NCI-H524 treated with DMSO at 0.1 percent for 48 hours (cell line): ENCODE data around the gene FOXP1.

Experiments used
- DNase-seq: peaks from one replicate; lab custom pipeline; 2025; lab: John Stamatoyannopoulos, UW

The FOXP1 gene

DNA sequence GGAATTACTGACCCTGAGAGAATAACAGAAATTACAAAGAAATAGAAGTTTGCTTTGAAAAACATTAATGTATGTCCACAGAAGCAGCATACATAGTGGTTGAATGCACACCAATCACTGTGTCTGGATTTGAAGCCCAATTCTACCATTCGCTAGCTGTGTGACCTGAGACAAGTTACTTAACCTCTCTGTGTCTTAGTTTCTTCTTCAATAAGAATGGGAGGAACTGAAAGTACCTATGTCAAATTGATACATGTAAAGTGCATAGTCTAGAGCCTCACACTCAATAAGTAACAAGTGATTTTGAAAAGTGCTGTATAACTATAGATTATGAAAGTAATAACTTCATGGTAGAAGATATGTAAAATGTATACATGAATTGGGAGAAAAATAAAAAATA is 457.8 kb downstream of the FOXP1 start:
- DNase-seq, result no peak

DNA sequence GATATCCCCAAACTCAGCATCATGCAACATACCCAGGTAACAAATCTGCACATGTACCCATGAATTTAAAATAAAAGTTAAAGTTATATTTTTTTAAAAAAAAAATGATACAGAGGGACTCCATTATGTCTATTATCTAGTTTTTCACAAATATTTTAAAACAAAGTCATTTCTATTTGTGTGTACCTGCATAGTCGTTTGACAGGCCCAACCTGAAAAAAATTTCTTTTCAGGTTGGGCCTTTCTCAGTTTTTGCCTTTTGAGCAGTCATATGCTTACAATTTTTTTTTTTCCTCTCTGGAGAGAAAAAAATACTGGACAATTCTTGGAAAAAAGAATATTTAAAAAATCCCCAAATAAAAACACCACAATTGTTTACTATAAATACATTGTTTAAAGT is 459.5 kb downstream of the FOXP1 start:
- no peak for DNase-seq

DNA sequence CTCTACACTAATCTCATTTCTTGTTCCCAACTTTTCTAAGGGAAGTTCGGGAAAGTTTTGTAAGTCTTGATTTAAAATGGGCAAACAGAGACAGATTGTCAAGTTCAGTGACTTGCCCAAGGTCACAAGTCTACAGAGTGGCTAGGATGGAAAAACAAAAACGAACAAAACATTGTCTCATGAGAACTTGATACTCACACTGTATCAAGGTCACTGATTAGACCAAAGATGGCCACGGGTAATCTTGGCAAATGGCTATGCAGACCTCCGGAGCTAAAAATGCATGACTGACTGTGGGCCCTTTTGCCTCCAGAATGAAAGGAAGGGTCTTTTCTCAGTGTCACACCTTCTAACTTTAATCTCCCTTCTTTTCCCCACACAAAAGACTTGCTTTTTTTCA is 460.9 kb downstream of the FOXP1 start:
- no peak for DNase-seq

DNA sequence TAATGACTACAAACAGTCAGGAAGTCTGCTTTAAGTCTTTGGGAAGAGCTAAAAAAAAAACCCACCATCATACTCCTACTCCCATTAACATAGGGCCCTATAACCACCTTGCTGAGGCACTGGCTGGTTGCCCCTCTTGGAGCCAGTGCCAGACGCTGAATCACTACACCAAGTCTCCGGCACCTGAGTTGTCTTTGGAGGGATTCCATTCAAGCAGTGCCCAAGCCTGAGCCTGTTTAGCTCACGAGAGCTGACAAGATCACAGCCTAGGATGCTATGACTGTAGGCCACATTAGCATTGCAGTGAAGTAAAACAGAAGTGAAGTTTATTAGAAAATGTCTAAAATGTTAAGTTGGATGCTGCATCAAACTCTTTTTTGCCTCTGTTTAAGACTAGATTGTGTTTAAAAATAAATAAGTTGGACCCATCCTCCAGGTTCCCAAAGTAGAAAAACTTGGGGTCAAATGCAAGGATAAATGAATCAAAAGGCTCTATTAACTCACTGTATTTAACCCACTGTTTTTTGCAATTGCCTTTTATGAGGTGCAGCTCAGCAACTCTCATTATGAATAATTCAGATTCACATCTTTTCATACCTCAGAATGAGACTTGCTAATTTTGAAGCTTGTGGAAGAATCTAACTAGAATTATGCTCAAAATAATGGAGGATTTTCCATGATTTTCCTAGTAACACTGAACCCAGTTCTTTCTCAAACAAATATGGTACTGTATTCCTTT is 461.9 kb downstream of the FOXP1 start:
- no peak for DNase-seq

DNA sequence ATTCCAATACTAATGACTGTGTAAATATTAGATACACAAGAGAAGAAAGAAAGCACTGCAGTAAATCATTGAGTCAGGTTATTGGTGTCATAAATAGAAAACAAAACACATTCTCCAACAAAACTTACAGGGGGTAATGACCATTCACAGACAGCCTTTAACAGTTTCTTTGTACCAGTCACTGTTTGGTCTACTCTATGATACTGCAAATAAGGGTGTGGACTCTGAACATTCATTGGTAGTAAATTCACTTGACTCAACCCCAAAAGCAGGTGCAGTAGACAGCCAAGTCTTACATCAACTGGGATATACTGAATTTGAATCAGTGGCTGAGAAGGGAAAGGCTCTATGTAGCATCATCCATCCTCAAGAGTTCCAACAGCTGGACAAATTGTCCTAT is 463.5 kb downstream of the FOXP1 start:
- DNase-seq, result no peak

DNA sequence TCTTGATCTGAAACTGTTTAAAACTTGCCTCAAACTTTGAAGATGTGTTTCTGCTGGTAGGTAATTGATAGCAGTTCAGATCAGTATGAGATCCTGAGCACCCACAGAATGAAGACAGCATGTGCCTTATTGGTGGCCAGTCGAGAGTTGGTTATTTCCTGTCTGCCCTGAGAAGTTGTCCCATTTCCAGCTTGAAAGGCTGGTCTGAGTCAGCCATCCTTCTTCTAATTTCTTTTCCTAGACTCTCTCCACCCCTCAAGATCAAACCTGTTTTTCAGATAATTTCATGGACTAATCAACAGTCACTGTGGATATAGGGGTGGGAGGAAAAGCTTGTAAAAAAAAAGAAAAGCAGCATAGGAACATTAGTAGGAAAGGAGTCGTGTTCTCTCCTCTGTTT is 464.4 kb downstream of the FOXP1 start:
- no peak for DNase-seq

DNA sequence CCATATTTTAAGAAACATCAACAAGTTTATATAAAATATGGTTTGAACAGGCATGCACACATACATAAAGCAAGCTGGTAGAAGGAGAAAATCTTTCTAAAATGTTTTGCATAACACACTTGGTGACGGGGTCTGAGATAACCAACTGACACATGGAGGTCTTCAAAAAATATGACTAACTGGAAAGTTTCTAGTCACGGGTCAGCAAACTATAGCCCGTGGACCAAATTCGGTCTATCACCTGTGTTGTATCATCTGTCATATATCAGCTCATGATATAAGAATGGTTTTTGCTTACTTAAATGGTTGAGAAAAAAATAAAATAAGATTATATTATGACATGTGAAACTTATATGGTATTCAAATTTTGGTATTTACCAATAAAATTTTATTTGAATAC is 465.1 kb downstream of the FOXP1 start:
- no peak for DNase-seq

DNA sequence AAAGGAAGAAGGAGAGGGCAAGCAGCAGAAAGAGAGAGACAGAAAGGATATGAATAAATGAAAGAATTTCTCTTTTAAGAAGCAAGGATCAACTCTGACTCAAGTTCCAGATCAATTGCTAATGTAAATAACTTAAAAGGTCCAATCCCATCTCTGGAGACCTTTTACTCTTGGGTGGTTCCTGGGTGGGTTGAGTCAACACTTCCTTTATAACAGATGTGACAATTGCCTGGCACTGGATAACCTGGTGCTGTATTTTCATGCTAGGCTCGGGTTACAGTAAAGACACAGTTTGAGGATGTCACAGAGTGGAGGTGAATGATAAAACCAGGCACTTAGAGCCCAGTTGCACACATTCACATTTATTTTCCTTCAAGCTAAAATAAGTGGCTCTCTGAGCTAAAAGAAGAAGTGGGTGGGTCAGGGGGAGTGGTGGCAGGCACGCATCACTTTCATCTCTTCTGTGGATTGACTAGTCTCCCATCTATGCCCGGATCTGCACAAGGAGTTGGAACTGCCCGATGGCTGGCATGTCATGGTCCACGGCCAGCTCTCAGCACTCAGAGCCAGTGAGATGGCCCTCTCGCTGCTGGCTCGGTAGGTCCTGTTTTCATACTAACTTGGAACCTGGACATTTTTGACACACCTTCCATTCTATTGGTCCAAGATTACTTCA is 465.8 kb downstream of the FOXP1 start:
- DNase-seq, result no peak

DNA sequence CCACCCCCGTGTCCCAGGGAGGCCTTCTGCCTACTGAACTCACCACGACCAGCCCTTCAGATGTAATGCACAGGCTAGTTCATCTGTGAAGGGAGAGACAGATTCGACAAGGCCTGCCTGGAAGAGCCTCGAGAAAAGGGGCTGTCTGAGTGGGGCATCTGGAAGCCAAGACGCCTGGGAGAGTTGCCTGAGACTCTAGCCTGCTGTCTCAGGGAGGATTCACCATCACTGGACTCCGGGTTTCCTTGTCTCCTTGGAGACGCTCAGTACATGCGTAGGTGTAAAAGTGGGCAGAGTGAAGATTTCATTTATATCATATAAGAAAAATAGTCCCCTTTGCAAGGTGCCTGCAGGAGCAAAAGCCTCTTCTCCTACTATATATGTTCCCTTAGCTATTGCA is 468.9 kb downstream of the FOXP1 start:
- no peak for DNase-seq

DNA sequence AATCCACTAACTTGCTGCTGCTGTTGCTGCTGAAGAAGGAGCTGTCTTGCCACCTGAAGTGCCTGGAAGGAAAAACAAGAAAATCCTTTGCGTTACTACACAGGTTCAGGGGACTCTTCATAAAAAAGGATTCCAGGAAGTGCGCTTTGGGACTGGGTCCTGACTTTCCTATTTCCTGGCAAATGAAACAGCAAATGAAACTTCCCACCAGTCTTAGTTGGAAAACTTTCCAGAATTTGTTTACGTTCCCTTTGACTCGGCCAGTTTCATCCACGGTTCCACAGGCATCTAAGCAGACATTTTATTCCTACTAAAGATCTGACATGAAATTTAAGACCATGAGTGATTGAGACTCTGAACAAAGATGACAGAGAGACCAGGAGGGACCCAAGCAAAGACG is 471.0 kb downstream of the FOXP1 start:
- no peak for DNase-seq

DNA sequence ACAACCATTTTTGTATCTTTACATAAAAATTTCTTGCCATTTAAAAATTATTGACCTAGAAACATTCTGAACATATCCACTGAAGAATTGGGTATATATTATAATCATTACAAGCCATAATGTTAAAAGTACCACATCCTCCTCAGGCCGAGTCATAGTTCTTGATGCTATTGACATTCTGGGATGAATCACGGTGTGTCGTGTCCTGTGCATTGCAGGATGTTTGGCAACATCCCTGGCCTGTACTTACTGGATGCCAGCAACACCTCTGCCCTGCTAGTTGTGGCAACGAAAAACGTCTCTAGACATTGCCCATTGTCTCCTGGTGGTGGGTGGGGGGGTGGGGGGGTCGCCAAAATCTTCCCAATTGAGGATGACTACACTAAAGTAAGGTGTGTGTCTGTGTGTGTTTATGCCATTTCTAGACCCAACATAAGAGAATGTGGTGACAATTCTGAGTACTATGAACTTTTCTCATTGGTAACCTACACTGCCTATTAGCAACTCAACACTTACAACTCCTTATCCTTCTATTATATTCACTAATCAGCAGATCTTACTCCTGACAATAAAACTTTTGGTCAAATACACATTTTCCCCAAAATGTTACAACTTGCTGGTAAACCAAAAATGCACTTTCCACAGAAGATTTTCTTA is 471.6 kb downstream of the FOXP1 start:
- DNase-seq, result no peak

DNA sequence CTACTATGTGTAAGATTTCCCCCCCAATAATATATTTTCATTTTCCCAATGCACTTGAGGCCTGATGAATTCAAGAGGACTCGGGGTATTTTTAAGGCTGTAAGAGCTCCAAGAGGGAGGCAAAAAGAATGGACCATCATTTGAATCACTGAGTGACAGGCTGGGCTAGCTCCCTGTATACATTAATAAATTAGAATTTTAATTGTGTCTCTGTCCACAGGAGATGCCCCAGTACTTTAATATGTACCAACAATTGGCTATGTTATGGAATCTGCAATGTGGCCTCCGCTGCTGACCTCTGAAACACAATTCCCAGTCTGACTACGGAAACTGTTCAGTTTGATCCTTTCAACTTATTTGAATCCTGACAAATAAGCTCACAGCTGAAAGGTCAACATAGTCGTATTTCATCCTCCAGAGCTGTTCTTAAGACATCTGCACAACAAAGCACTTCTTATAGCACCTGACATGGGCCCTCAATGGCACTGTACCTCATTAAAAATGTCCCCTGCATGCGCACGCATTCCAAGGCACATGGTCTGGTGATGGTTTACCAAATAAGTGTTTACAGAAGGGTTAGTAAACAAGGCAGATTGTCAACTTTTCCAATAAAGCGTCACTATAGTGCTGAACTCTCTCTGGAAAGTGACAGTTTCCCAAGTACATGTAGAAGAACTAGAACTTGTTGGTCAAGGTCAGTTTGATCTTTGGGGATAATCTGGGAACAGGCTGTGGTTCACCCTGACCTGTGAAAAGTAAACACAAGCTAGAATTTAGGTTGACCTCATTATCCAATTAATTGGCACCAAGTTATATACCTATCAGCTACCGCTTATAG is 472.9 kb downstream of the FOXP1 start:
- DNase-seq, result no peak

DNA sequence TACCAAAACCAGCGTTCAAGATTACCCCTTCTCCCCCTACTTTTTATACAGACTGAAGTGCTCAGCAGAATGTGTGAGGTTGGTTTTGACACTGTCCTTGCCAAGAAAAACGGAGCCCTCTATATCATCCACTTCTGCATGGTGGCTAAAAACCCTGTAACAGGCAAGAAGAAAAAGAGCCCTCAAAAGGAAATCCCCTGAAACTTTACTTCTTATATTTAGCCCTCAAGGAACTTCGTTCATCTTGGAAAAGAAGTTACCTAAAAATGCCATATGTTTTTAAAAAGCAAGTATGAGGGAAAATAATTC is 473.6 kb downstream of the FOXP1 start:
- DNase-seq, result no peak

DNA sequence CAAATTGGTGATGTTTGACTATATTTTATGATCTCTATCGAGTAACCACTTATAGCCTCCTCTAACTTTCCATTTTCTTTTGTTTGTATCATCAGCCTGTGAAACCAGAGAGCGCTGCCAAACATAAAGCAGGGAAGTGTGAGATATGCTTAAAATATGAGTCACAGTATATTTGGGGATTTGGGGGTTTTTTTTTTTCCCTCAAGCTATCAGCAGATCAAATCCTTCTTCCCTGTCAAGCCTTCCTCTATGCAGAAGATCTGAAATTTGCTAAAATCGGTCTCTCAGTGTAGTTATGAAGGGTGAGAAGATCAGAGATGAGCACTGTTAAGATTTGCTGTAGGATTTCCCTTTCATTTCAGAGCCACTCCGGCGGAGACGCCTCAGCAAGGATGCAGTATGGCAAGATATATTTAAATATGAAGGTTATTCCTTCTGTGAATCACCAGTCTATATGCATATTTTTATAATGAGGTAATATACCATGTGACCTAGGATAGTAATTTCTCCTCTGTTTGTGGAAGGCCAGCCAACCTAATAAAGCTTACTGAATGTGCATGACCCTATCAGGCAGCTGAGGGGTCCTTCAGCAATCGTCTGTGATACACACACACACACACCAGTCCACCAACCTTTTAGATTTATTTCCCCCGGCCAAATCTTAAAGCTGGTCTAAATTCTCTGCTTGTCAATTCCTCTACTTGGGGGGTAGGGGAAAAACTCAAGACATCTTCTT is 474.1 kb downstream of the FOXP1 start:
- no peak for DNase-seq

DNA sequence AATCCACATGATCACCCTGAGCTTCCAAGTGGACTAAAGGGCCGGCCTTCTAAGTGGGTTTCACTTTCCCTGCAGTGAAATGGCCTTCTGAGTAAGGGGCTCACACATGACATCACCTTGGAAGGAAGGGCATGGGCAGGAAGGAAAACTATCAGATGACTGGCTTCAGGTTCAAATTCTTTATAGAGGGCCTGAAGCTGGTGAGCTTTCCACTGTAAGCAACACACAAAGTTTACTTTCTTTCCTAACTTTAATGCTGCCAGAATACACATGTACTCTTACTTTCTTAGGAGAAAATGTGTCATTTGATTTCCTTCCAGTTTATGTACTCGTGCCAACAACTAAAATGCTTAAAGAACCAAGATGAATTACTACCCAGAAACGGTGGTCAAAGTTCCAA is 475.6 kb downstream of the FOXP1 start:
- DNase-seq, result no peak

DNA sequence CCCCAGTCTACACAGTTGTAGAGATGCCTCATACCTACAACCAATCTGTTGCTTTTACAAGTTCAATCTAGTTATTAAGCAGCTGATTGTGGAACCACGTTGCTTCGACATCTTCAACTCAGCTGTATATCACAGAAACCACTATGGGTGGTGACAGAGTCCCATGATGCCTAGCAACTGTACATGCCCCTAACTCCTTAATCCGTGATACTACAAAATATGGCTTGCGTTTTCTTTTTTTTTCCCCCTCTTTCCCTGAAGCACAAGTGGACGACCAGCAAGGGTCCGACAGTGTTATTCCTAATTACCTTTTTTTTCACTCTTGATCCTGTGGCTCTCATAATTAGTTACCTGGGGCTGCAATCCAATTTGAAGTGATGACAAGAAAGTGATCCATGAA is 478.6 kb downstream of the FOXP1 start:
- no peak for DNase-seq

DNA sequence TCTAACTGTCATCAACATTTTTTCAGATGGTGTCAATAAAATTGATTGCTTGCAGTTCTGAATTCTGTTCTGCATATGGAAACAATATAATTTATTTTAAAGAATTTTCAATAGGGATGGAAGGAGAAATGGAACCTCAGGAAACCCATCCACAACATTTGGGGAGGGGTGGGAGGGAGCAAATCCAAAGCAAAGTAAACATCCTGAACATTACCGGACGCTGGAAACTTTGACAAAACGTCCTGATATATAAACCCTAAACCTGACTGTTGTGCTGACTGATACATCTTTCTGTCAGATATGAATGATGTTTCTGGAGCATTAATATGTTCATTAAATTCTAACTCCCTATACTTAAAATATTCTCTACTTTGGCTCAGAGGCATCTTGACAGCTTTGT is 479.0 kb downstream of the FOXP1 start:
- DNase-seq, result no peak

DNA sequence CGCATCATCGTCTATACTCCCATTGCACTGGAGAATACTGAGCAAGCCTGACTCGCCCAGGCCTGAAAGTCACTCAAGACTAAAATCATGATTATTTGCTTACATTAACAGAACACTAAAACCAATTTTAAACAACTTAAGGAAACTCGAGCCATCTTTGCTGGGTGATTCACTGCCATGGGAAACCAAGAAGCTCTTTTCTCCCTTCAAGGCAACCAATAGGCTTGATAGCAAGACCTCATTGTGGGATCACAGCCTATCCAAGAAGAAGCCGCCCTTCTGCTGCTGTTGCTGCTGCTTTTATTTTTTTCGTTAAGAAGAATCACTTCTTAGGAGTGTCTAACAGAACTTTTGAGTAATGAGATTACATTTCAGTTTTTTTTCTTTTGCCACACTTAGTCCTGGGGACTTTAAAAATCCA is 479.4 kb downstream of the FOXP1 start:
- no peak for DNase-seq

DNA sequence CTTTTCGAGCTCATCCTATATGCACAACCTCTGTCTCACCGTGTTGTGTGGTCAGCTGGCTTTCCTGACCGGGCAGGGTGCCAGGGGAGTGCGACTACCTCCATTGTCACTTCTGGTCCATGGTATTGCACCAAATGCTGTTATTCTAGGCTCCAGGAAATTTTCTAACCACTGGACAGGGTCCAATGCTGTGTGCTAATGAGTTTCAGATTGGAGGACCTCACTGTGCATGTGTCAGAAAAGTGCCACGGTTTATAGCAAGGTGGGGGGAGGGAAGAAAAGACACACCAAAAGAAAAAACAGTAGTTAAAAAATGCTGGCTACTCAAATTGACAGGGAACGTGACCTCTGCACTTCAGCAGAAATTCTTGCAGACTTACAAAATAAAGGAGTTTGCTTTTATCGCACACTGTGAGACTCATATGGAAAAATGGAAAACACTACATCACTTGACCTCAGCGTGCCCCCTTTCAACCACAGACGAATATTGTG is 480.1 kb downstream of the FOXP1 start:
- no peak for DNase-seq

DNA sequence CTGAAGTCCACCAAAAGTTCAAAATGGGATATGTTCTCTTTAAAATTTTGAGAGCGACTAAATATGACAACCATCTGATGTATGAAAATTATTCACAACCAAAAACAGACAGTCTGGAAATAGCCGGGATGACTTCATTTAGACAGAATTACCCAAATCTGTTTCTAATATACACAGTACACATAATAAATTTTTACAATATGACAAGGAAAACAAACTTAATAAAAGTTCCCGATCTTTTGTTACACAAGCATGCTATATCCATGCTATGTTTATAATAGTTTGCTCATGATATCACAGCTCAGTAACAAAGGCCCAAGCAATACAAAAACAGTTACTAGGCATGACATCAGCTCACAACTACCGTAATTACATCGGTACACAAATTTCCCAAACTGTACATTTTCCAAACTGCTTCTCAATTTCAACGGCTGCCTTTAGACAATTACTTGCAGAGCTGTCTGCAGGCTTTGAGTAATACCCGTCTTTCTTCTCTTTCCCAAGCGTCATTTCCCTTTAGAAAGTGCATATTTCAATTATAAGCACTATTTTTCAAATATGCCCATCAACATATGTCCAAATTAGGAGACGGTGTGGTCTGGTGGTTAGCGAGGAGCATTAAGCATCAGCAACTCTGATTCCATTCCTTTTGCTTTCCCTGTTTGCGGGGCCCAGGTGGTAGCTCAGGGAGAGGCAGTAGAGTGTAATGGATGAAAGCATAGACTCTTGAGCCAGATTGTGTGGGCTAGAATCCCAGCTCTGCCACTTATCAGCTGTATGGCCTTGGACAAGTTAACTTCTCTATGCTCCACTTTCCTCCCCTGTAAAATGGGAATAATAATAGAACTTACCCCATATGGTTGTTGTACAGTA is 481.2 kb downstream of the FOXP1 start:
- DNase-seq, result no peak

DNA sequence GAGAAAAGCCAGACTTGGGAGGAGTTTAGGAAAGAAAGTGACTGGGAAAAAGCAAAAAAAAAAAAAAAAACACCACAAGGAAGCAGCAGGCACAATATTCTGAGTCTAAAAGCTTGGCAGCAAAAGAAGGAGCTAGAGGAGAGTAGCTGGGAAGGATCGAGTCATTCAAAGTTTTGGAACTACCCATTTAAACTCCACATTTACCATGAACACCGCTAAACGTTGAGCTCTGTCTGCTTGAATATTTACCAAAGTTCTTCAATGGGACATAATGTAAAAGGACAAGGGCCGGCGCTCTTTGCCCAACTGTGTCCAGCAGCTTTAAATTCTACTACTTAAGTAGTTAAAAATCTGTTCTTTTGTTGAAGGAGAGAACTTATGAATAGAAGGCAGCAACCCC is 481.9 kb downstream of the FOXP1 start:
- DNase-seq, result no peak
